Mesendoderm (in vitro differentiated cells): ENCODE results near the gene TEKT3.

Experiments
- DNase-seq: peaks from one replicate; pipeline ENCODE4 v3.0.0; 2013
- H2AK5ac ChIP-seq: 2 replicates; pipeline ENCODE4 v1.6.1; 2013; ENCODE audit warnings: low read length, inconsistent platforms
- H2BK120ac ChIP-seq: 2 replicates; pipeline ENCODE4 v1.6.1; 2013; ENCODE audit warnings: low read depth, mild to moderate bottlenecking, low read length, moderate library complexity, mixed read lengths
- H2BK15ac ChIP-seq: replicated peaks from 2 replicates; pipeline ENCODE4 v1.6.1; 2013; ENCODE audit warnings: low read depth, mild to moderate bottlenecking, moderate library complexity
- H2BK5ac ChIP-seq: 2 replicates; pipeline ENCODE4 v1.6.1; 2013; ENCODE audit warnings: low read length, inconsistent platforms
- H3K18ac ChIP-seq: 2 replicates; pipeline ENCODE4 v1.6.1; 2013; ENCODE audit warnings: mild to moderate bottlenecking, low read length, mixed read lengths
- H3K23ac ChIP-seq: one replicate; pipeline ENCODE4 v1.6.1; 2013; ENCODE audit warnings: low read length
- H3K27ac ChIP-seq: 2 replicates; pipeline ENCODE4 v1.5.1; 2013; ENCODE audit warnings: low read depth, mild to moderate bottlenecking, inconsistent platforms, low read length, moderate library complexity
- H3K27me3 ChIP-seq: 2 replicates; pipeline ENCODE4 v1.6.1; 2013; ENCODE audit warnings: low read length, control low read depth, mild to moderate bottlenecking, inconsistent platforms; ENCODE audit not compliant: insufficient read depth, poor library complexity
- H3K36me3 ChIP-seq: 2 replicates; pipeline ENCODE4 v1.6.1; 2013; ENCODE audit warnings: low read length, inconsistent platforms; ENCODE audit not compliant: control insufficient read depth, insufficient read depth
- H3K4ac ChIP-seq: one replicate; pipeline ENCODE4 v1.6.1; 2013; ENCODE audit warnings: low read depth, mild to moderate bottlenecking, low read length, moderate library complexity
- H3K4me1 ChIP-seq: 2 replicates; pipeline ENCODE4 v1.6.1; 2013; ENCODE audit warnings: low read depth, low read length, inconsistent platforms; ENCODE audit not compliant: control insufficient read depth
- H3K4me2 ChIP-seq: 2 replicates; pipeline ENCODE4 v1.6.1; 2013; ENCODE audit warnings: low read length
- H3K4me3 ChIP-seq: 2 replicates; pipeline ENCODE4 v1.5.1; 2013; ENCODE audit warnings: mild to moderate bottlenecking, low read length
- H3K56ac ChIP-seq: one replicate; pipeline ENCODE4 v1.6.1; 2013; ENCODE audit warnings: low read length
- H3K79me1 ChIP-seq: 2 replicates; pipeline ENCODE4 v1.6.1; 2013; ENCODE audit warnings: low read length, inconsistent platforms
- H3K79me2 ChIP-seq: 2 replicates; pipeline ENCODE4 v1.6.1; 2013; ENCODE audit warnings: mild to moderate bottlenecking, low read length; ENCODE audit not compliant: control insufficient read depth, insufficient read depth
- H3K9ac ChIP-seq: 2 replicates; pipeline ENCODE4 v1.6.1; 2013; ENCODE audit warnings: low read length, inconsistent platforms
- H4K5ac ChIP-seq: one replicate; pipeline ENCODE4 v1.6.1; 2013; ENCODE audit warnings: low read length
- H4K8ac ChIP-seq: one replicate; pipeline ENCODE4 v1.6.1; 2013; ENCODE audit warnings: low read depth, mild to moderate bottlenecking, control low read depth, low read length, moderate library complexity
- WGBS: extraction: QIAGEN DNeasy Blood & Tissue Kit; methylation state at CpG from one replicate; pipeline ENCODE4 v1.1.7; 2013; ENCODE audit warnings: low lambda C conversion rate, missing lambda C conversion rate; ENCODE audit not compliant: insufficient coverage; ENCODE audit errors: extremely low coverage; 5-methylcytosine and 5-hydroxymethylcytosine counted together

The TEKT3 gene

DNA sequence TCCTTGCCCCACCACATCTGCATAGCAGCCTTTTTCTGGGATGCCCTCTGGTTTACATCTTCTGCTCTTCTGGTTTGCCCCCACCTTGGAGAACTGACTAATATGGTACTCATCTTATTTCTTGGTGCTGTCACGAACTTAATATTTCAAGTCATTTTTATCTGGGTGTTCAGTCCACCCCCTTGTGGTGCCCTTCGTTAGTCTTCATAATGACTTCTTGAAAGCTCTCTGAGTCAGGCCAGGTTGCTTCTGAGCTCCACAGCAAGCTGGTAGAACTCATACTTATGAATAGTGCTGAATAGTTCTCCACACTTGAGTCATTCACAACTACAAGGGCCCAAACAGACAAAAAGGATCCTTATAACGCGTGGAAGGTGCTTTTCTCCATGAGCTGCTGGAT, 35.8 kb upstream of the TEKT3 start:
- no peak overlapping the region for H3K9ac ChIP-seq
- no peaks in the 10 kb centered on the region for H3K4me1 ChIP-seq
- no peak overlapping the region for H2BK15ac ChIP-seq
- no peaks in the 10 kb centered on the region for H3K27me3 ChIP-seq
- no peak overlapping the region for H3K27ac ChIP-seq
- WGBS: no CpG with 5 or more reads among the region's 4 CpGs
- H3K4me3 ChIP-seq: no peak overlapping the region
- no peaks in the 10 kb centered on the region for H3K36me3 ChIP-seq
- no peaks in the 10 kb centered on the region for H3K79me2 ChIP-seq
- H3K79me1 ChIP-seq: no peaks in the 10 kb centered on the region
- no peak overlapping the region for H2BK5ac ChIP-seq
- H3K23ac ChIP-seq: no peak overlapping the region
- H4K8ac ChIP-seq: no peak overlapping the region
- H3K18ac ChIP-seq: no peak overlapping the region
- H3K56ac ChIP-seq: no peak overlapping the region
- H3K4ac ChIP-seq: no peak overlapping the region
- H3K4me2 ChIP-seq: no peak overlapping the region
- H2AK5ac ChIP-seq: no peak overlapping the region
- H2BK120ac ChIP-seq: no peak overlapping the region
- H4K5ac ChIP-seq: no peak overlapping the region
- DNase-seq: no peak

DNA sequence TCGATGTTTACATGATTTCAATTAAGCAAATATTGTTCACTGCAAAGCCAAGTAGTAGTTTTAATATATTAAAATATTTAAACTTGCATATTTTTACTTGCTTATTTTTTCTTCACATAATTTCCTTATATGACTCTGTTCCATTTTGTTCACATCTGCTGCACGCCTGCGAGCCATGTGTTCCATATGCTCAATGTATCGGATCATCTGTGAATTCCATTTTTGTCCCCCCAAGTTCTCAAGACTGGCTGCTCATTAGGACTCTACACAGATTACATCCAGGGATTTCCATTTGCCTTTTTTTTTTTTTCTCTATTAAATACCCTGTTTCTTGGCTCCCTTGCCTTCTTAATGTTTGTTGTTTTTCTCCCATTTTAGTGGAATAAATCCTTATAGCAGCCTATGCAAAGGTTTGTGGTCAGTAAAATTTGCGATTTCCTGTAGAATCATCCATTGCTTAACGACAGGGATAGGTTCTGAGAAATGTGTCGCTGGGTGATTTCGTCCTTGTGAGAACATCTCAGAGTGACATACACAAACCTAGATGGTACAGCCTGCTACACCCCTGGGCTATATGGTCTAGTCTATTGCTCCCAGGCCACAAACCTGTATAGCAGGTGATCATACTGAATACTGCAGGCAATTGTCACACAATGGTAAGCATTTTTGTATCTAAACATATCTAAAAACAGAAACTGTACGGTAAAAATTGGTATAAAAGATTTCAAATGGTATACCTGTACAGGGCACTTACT, 30.2 kb upstream of the TEKT3 start:
- Histone ChIP-seq H3K27ac (no peak overlapping the region), H3K9ac (no peak overlapping the region), H3K79me1 (no peaks in the 10 kb centered on the region), H3K23ac (no peak overlapping the region), H3K4me1 (no peaks in the 10 kb centered on the region), H3K4ac (no peak overlapping the region), H3K56ac (no peak overlapping the region), H4K8ac (no peak overlapping the region), H2BK15ac (no peak overlapping the region), H2AK5ac (no peak overlapping the region), H3K4me3 (no peak overlapping the region), H2BK5ac (no peak overlapping the region), H3K79me2 (no peaks in the 10 kb centered on the region), H3K27me3 (no peaks in the 10 kb centered on the region), H3K18ac (no peak overlapping the region), H3K36me3 (no peaks in the 10 kb centered on the region), H4K5ac (no peak overlapping the region), H2BK120ac (no peak overlapping the region), H3K4me2 (no peak overlapping the region)
- no peak for DNase-seq
- WGBS: no CpG with 5 or more reads among the region's 9 CpGs

DNA sequence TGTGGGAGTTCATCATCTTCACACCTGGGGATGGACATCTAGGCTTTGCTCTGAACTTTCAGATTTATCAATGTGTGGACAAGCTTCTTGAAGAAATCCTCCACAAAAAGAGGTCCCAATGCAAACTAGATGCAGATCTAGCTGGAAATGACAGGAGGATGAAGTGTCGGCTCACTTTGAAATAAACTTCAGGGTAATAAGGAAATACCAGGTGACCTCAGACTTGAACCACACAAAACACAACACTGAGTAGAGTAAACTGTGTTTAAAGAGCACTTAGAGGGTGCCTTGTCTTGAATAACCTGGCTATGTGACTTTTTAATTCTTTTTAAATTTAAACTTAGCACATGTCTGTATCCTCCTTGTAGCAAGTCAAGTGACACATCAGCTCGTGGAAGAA, 27.2 kb upstream of the TEKT3 start:
- Histone ChIP-seq H3K18ac (no peak overlapping the region), H2BK15ac (no peak overlapping the region), H3K56ac (no peak overlapping the region), H3K4me1 (no peaks in the 10 kb centered on the region), H3K9ac (no peak overlapping the region), H2AK5ac (no peak overlapping the region), H4K5ac (no peak overlapping the region), H3K4me2 (no peak overlapping the region), H2BK120ac (no peak overlapping the region), H3K27ac (no peak overlapping the region), H2BK5ac (no peak overlapping the region), H3K36me3 (no peaks in the 10 kb centered on the region), H3K79me1 (no peaks in the 10 kb centered on the region), H3K4ac (no peak overlapping the region), H3K4me3 (no peak overlapping the region), H3K27me3 (no peaks in the 10 kb centered on the region), H3K23ac (no peak overlapping the region), H3K79me2 (no peaks in the 10 kb centered on the region), H4K8ac (no peak overlapping the region)
- no peak for DNase-seq
- no CpG with 5 or more reads among the region's 2 CpGs for WGBS

DNA sequence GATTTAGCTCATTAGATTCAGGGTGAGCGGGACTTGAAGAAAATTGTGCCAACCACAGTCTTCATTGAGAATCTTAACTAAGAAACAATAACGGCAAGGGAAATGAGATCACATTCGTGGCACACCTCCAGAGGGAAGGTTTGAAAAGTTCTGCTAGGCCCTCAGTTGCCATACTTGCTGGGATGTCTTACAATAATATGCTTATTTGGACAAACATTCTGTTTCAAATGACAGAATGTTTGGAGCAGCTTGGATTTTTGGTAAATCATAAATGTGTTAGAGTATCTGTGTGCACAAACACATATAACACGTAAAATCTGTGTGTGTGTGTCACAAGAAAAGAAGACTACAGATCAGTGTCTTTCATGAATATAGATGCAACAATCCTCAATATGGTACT, 24.6 kb upstream of the TEKT3 start:
- no peaks in the 10 kb centered on the region for H3K27me3 ChIP-seq
- H3K27ac ChIP-seq: no peak overlapping the region
- no peak overlapping the region for H2BK5ac ChIP-seq
- H3K36me3 ChIP-seq: no peaks in the 10 kb centered on the region
- H4K5ac ChIP-seq: no peak overlapping the region
- H3K4me2 ChIP-seq: no peak overlapping the region
- no peak overlapping the region for H3K9ac ChIP-seq
- no peak overlapping the region for H3K4me3 ChIP-seq
- WGBS: no CpG with 5 or more reads among the region's 4 CpGs
- H3K56ac ChIP-seq: no peak overlapping the region
- no peak overlapping the region for H2BK15ac ChIP-seq
- no peak overlapping the region for H4K8ac ChIP-seq
- H3K23ac ChIP-seq: no peak overlapping the region
- no peaks in the 10 kb centered on the region for H3K4me1 ChIP-seq
- no peak overlapping the region for H2BK120ac ChIP-seq
- H2AK5ac ChIP-seq: no peak overlapping the region
- H3K4ac ChIP-seq: no peak overlapping the region
- no peaks in the 10 kb centered on the region for H3K79me1 ChIP-seq
- no peaks in the 10 kb centered on the region for H3K79me2 ChIP-seq
- DNase-seq: no peak
- H3K18ac ChIP-seq: no peak overlapping the region

DNA sequence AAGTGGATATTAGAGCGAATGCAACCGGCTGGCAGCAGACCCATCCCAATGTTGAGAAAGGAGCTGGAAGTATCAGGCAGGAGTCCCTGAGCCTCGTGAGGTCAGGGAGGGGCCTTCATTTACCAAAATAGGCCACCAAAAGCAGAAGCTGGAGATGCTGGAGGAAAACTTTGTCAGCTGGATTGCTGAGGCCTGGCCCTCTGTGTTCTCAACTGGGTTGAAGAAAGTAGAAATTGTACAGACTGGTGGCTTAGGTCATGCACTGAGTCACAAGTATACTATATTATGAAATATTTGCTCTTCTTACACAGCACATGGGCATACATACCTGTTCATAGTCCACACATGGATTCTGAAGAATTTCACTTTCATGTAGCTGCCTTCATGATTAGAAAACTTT, 23.2 kb upstream of the TEKT3 start:
- H3K18ac ChIP-seq: no peak overlapping the region
- no peak overlapping the region for H4K8ac ChIP-seq
- H3K4me3 ChIP-seq: no peak overlapping the region
- H2BK15ac ChIP-seq: no peak overlapping the region
- no peaks in the 10 kb centered on the region for H3K4me1 ChIP-seq
- no peak overlapping the region for H4K5ac ChIP-seq
- H3K4ac ChIP-seq: no peak overlapping the region
- no peak overlapping the region for H3K56ac ChIP-seq
- no peaks in the 10 kb centered on the region for H3K79me1 ChIP-seq
- DNase-seq: no peak
- H3K36me3 ChIP-seq: no peaks in the 10 kb centered on the region
- no peak overlapping the region for H3K23ac ChIP-seq
- no peaks in the 10 kb centered on the region for H3K27me3 ChIP-seq
- H2BK120ac ChIP-seq: no peak overlapping the region
- no peak overlapping the region for H2AK5ac ChIP-seq
- H2BK5ac ChIP-seq: no peak overlapping the region
- no peak overlapping the region for H3K4me2 ChIP-seq
- no peaks in the 10 kb centered on the region for H3K79me2 ChIP-seq
- no CpG with 5 or more reads among the region's 3 CpGs for WGBS
- no peak overlapping the region for H3K9ac ChIP-seq
- H3K27ac ChIP-seq: no peak overlapping the region

DNA sequence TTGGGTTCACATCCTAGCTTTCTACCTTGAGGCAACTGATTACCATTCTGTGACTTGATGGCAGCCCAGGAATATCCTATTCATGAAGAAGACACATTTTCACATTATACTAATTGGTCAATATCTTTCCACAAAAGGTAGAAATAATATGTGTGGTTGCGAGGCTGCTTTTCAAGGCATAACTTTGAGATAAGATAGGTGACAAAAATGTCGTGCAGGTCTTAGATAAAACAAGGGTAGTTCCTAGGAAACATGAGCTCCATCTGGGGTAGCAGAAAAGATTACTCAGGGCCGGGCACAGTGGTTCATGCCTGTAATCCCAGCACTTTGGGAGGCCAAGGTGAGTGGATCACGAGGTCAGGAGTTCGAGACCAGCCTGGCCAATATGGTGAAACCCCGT, 22.3 kb upstream of the TEKT3 start:
- Histone ChIP-seq H3K36me3 (no peaks in the 10 kb centered on the region), H4K8ac (no peak overlapping the region), H2AK5ac (no peak overlapping the region), H3K9ac (no peak overlapping the region), H3K4ac (no peak overlapping the region), H3K23ac (no peak overlapping the region), H3K27ac (no peak overlapping the region), H3K56ac (no peak overlapping the region), H3K4me1 (no peaks in the 10 kb centered on the region), H3K79me2 (no peaks in the 10 kb centered on the region), H4K5ac (no peak overlapping the region), H3K4me2 (no peak overlapping the region), H3K79me1 (no peaks in the 10 kb centered on the region), H3K27me3 (no peaks in the 10 kb centered on the region), H2BK15ac (no peak overlapping the region), H2BK5ac (no peak overlapping the region), H3K4me3 (no peak overlapping the region), H2BK120ac (no peak overlapping the region), H3K18ac (no peak overlapping the region)
- DNase-seq: peak; percentile 10
- WGBS: no CpG with 5 or more reads among the region's 6 CpGs
